GM21390 (cell line): ENCODE results near the gene PAIP2B.

Source experiments
- ATAC-seq: cut with Tn5 transposase; IDR thresholded peaks from one replicate; pipeline ENCODE4 v1.9.1; 2021; ENCODE audit not compliant: unreplicated experiment

PAIP2B gene

GRCh38 chr2:71154279-71154678, 72.6 kb downstream of the PAIP2B start:
- no peak for ATAC-seq

GRCh38 chr2:71153585-71154224, 73.2 kb downstream of the PAIP2B start:
- ATAC-seq, result no peak

DNA sequence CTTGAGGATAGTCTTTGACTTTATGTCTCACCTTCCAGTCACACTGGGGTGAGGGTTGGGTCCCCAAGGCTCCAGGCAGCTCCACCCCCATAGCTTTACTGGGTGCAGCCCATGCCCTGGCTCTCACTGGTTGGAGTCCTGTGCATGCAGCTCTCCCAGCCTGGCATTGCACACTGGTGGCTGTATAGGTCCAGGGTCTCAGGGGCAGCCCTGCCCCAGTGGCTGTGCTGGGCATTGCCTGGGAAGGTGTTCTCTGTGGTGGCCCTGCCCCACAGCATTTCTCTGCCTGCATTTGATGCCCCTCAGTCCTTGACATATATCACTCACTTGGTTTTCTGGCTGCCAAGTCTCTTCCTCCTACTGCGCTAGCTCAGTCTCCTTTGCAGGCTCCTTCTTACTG, 75.3 kb downstream of the PAIP2B start:
- ATAC-seq, result no peak

- no peak for ATAC-seq
These were observed 76.7 kb downstream of the PAIP2B start for GRCh38 chr2:71150082-71150816.

GRCh38 chr2:71148506-71149063, 78.3 kb downstream of the PAIP2B start:
- no peak for ATAC-seq

DNA sequence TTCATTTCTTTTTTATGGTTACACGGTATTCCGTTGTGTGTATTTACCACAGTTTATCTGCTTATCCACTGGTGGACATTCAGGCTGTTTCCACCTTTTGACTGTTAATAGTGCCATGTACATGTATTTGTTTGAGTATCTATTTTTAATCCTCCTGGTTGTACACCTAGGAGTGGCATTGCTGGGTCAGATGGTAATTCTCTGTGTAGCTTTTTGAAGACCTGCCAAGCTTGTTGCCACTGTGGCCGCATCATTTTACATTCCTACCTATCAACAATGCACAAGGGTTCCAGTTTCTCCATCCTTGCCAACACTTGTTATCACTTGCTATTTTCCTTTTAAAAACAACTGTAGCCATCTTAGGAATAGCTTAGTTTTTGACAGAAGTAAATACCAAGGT, 83.1 kb downstream of the PAIP2B start:
- ATAC-seq, result no peak

GRCh38 chr2:71136174-71136573, 90.7 kb downstream of the PAIP2B start:
- no peak for ATAC-seq

DNA sequence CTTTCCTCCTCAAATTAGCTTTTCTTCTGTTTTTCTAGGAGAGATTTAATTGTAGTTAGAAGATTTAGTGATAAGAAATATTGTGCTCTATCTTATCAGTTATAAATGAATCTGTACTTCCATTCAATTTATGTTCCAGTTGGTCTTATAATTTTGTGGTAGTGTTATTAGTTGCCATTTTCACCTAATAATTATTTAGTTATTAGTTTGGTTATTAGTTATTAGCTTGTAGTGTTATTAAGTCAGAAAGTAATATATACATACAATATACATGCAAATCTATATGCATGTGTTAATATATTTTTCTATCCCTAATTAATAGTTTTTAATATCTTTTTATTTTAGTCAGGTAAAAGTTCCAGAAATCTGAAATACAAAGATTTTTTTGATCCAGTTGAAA, 93.3 kb downstream of the PAIP2B start:
- ATAC-seq, result no peak
